Astrocyte of the spinal cord (primary cell): ENCODE measurements around the gene GALNT17.
A peak's percentile ranks its signal among the peaks of the same experiment; 100 is the strongest.

ENCODE experiments used
- DNase-seq: peaks from one replicate; pipeline ENCODE4 v3.0.0; 2011; ENCODE audit warnings: low read depth, low spot score
- H3K4me3 ChIP-seq: 2 replicates; pipeline ENCODE4 v1.5.1; 2011; ENCODE audit warnings: low read depth, mild to moderate bottlenecking, low read length, moderate library complexity
- CTCF ChIP-seq: IDR thresholded peaks from 2 replicates; pipeline ENCODE4 v1.5.1; 2012; ENCODE audit warnings: low read depth, mild to moderate bottlenecking, low read length, inconsistent platforms
- in situ Hi-C: cut with HindIII; loops from 2 replicates; pipeline ENCODE4 v1.10.0; 2017; ENCODE audit warnings: low sequenced_read_pairs

Gene GALNT17

GRCh38 chr7:71746006-71746405, 614.1 kb downstream of the GALNT17 start:
- in situ Hi-C loops, result no loop called here
- no peak for TF ChIP-seq CTCF
- no peak overlapping the region for H3K4me3 ChIP-seq
- DNase-seq, result no peak

GRCh38 chr7:71750290-71750689, 618.3 kb downstream of the GALNT17 start:
- no peak overlapping the region for H3K4me3 ChIP-seq
- no peak for TF ChIP-seq CTCF
- in situ Hi-C loops, result no loop called here
- no peak for DNase-seq

GRCh38 chr7:71752171-71752935, 620.4 kb downstream of the GALNT17 start:
- in situ Hi-C loops, result no loop called here
- TF ChIP-seq CTCF, result peak; percentile 56
- no peak overlapping the region for H3K4me3 ChIP-seq
- DNase-seq, result no peak

GRCh38 chr7:71753236-71753635, 621.3 kb downstream of the GALNT17 start:
- no peak overlapping the region for H3K4me3 ChIP-seq
- DNase-seq, result no peak
- in situ Hi-C loops, result no loop called here
- no peak for TF ChIP-seq CTCF

GRCh38 chr7:71753956-71754664, 622.2 kb downstream of the GALNT17 start:
- no peak for TF ChIP-seq CTCF
- no peak overlapping the region for H3K4me3 ChIP-seq
- no peak for DNase-seq
- in situ Hi-C loops, result no loop called here

- no peak for DNase-seq
- in situ Hi-C loops, result no loop called here
- no peak for TF ChIP-seq CTCF
- H3K4me3 ChIP-seq, result no peak overlapping the region
These were observed 622.9 kb downstream of the GALNT17 start for GRCh38 chr7:71754828-71755227.
